Activated CD8-positive, alpha-beta T cell treated with anti-CD3 and anti-CD28 coated beads, Interleukin-2, amount 10 ng/mL, durations not matched to agents 7 days and 5 days (primary cell): ENCODE measurements around the gene NCK2. TPM values are rescaled to one million over a fixed set of nuclear protein-coding genes. Genes with fewer than 3 reads are reported as not detected.
A peak's percentile ranks its signal among the peaks of the same experiment; 100 is the strongest.

Experiments used
- ATAC-seq: fragments of 150-1000 bp; cut with Tn5 transposase; one replicate; pipeline ENCODE4 v1.10.0; 2021; ENCODE audit warnings: moderate library complexity
- CTCF ChIA-PET: fragments of 350-600 bp; sonication (Branson Sonifier 250); formaldehyde crosslinking; loops from one replicate; lab custom pipeline; 2021; ENCODE audit warnings: antibody characterized with exemption; lab: Charles Lee
- POLR2A ChIA-PET: fragments of 350-600 bp; sonication (Branson Sonifier 250); formaldehyde crosslinking; loops from one replicate; lab custom pipeline; 2021; ENCODE audit warnings: antibody characterized with exemption; lab: Charles Lee
- DNase-seq: peaks from one replicate; pipeline ENCODE4 v3.0.0-alpha.2; 2020
- H3K27ac Mint-ChIP-seq: one replicate; pipeline ENCODE4 v1.8.0; 2021; ENCODE audit warnings: mild to moderate bottlenecking, mixed read lengths
- H3K27me3 Mint-ChIP-seq: one replicate; pipeline ENCODE4 v1.8.0; 2021; ENCODE audit warnings: low read depth, mixed read lengths
- H3K36me3 Mint-ChIP-seq: one replicate; pipeline ENCODE4 v1.8.0; 2021; ENCODE audit warnings: low read depth, mixed read lengths
- H3K4me1 Mint-ChIP-seq: one replicate; pipeline ENCODE4 v1.8.0; 2021; ENCODE audit warnings: low read depth, mixed read lengths
- H3K4me3 Mint-ChIP-seq: one replicate; pipeline ENCODE4 v1.8.0; 2021; ENCODE audit warnings: mild to moderate bottlenecking, mixed read lengths
- H3K9me3 Mint-ChIP-seq: one replicate; pipeline ENCODE4 v1.8.0; 2022; ENCODE audit warnings: mixed read lengths; ENCODE audit not compliant: insufficient read depth
- total RNA-seq, 2 experiments: library from RNA; stranded (reverse); gene quantifications; one replicate each; pipeline ENCODE4 v1.2.3, GENCODE V29; 2021

NCK2 gene
- total RNA-seq, 2 experiments from 2014 or later: 60.7 to 61.3 TPM

- ChIA-PET CTCF (interaction anchor here (3.8 to 4.6 kb wide), 2 partner anchors 13 to 20 kb away, joined by 19 to 25 read pairs; no protein-coding TSS in a partner anchor), POLR2A (interaction anchor here (1.6 to 2.2 kb wide), 2 partner anchors 12 kb away, joined by 4 to 13 read pairs; no protein-coding TSS in a partner anchor)
- no peaks in the 10 kb centered on the region for H3K9me3 Mint-ChIP-seq
- H3K27me3 Mint-ChIP-seq: no peaks in the 10 kb centered on the region
- no peak overlapping the region for H3K4me3 Mint-ChIP-seq
- H3K4me1 Mint-ChIP-seq: peaks cover 95% of the 10 kb centered on the region
- peaks cover 60% of the 10 kb centered on the region for H3K36me3 Mint-ChIP-seq
- DNase-seq (no peak), ATAC-seq (no peak)
- H3K27ac Mint-ChIP-seq: peak overlapping the region; percentile 97
Measured at GRCh38 chr2:105801961-105802360, 57.2 kb downstream of the NCK2 start.

GRCh38 chr2:105802587-105802986, 57.9 kb downstream of the NCK2 start:
- H3K36me3 Mint-ChIP-seq: peaks cover 63% of the 10 kb centered on the region
- no peaks in the 10 kb centered on the region for H3K9me3 Mint-ChIP-seq
- peak overlapping the region; percentile 97 for H3K27ac Mint-ChIP-seq
- ChIA-PET CTCF (interaction anchor here (0.6 to 3.8 kb wide), 10 partner anchors 11 to 292 kb away, joined by 3 to 25 read pairs (median 4); no protein-coding TSS in a partner anchor), POLR2A (interaction anchor here (1.2 to 2.3 kb wide), 4 partner anchors 11 to 56 kb away, joined by 4 to 13 read pairs (median 6); no protein-coding TSS in a partner anchor)
- no peaks in the 10 kb centered on the region for H3K27me3 Mint-ChIP-seq
- ATAC-seq (peak; percentile 43), DNase-seq (peak; percentile 42)
- H3K4me3 Mint-ChIP-seq: peak overlapping the region; percentile 31
- peaks cover 92% of the 10 kb centered on the region for H3K4me1 Mint-ChIP-seq

GRCh38 chr2:105803337-105803736, 58.6 kb downstream of the NCK2 start:
- ATAC-seq: no peak
- CTCF ChIA-PET: interaction anchor here (0.6 to 3.8 kb wide), 13 partner anchors 10 to 291 kb away, joined by 3 to 25 read pairs (median 3); no protein-coding TSS in a partner anchor
- H3K27ac Mint-ChIP-seq: peak overlapping the region; percentile 71
- no peak overlapping the region for H3K4me3 Mint-ChIP-seq
- H3K27me3 Mint-ChIP-seq: no peaks in the 10 kb centered on the region
- no peak for DNase-seq
- peaks cover 91% of the 10 kb centered on the region for H3K4me1 Mint-ChIP-seq
- POLR2A ChIA-PET: interaction anchor here (0.5 to 2.3 kb wide), 7 partner anchors 9 to 57 kb away, joined by 3 to 13 read pairs (median 4); no protein-coding TSS in a partner anchor
- H3K36me3 Mint-ChIP-seq: peaks cover 61% of the 10 kb centered on the region
- no peaks in the 10 kb centered on the region for H3K9me3 Mint-ChIP-seq

- Mint-ChIP-seq H3K4me3 (no peak overlapping the region), H3K27ac (peak overlapping the region; percentile 71), H3K4me1 (peaks cover 91% of the 10 kb centered on the region), H3K9me3 (no peaks in the 10 kb centered on the region), H3K27me3 (no peaks in the 10 kb centered on the region), H3K36me3 (peaks cover 66% of the 10 kb centered on the region)
- DNase-seq (no peak), ATAC-seq (no peak)
- POLR2A ChIA-PET: interaction anchor here (0.5 to 2.3 kb wide), 7 partner anchors 8 to 57 kb away, joined by 3 to 13 read pairs (median 4); no protein-coding TSS in a partner anchor
- CTCF ChIA-PET: interaction anchor here (0.7 to 3.8 kb wide), 13 partner anchors 9 to 291 kb away, joined by 3 to 25 read pairs (median 4); no protein-coding TSS in a partner anchor
Measured at GRCh38 chr2:105803773-105804172, 59.1 kb downstream of the NCK2 start.

GRCh38 chr2:105804266-105804665, 59.6 kb downstream of the NCK2 start:
- ChIA-PET CTCF (interaction anchor here (1.1 to 3.8 kb wide), 5 partner anchors 16 to 228 kb away, joined by 3 to 25 read pairs (median 7); no protein-coding TSS in a partner anchor), POLR2A (interaction anchor here (0.8 to 2.3 kb wide), 3 partner anchors 18 to 58 kb away, joined by 3 to 13 read pairs (median 7); no protein-coding TSS in a partner anchor)
- DNase-seq: no peak
- no peaks in the 10 kb centered on the region for H3K9me3 Mint-ChIP-seq
- H3K27me3 Mint-ChIP-seq: no peaks in the 10 kb centered on the region
- ATAC-seq: no peak
- H3K4me3 Mint-ChIP-seq: no peak overlapping the region
- H3K4me1 Mint-ChIP-seq: peaks cover 91% of the 10 kb centered on the region
- peaks cover 67% of the 10 kb centered on the region for H3K36me3 Mint-ChIP-seq
- H3K27ac Mint-ChIP-seq: peak overlapping the region; percentile 71

- ATAC-seq: no peak
- Mint-ChIP-seq H3K36me3 (peaks cover 54% of the 10 kb centered on the region), H3K4me1 (peaks cover 86% of the 10 kb centered on the region), H3K4me3 (no peak overlapping the region), H3K27me3 (no peaks in the 10 kb centered on the region), H3K27ac (no peak overlapping the region), H3K9me3 (no peaks in the 10 kb centered on the region)
- DNase-seq: no peak
- ChIA-PET POLR2A (interaction anchor here (0.7 kb wide), 1 partner anchor 16 kb away, joined by 3 read pairs; no protein-coding TSS in a partner anchor), CTCF (interaction anchor here (2.3 kb wide), 1 partner anchor 14 kb away, joined by 9 read pairs; no protein-coding TSS in a partner anchor)
Measured at GRCh38 chr2:105806996-105807395, 62.3 kb downstream of the NCK2 start.

- peaks cover 44% of the 10 kb centered on the region for H3K36me3 Mint-ChIP-seq
- ChIA-PET POLR2A (no interaction called here), CTCF (interaction anchor here (1.0 to 2.3 kb wide), 3 partner anchors 11 to 18 kb away, joined by 3 to 9 read pairs (median 4); no protein-coding TSS in a partner anchor)
- H3K4me1 Mint-ChIP-seq: peaks cover 86% of the 10 kb centered on the region
- H3K9me3 Mint-ChIP-seq: no peaks in the 10 kb centered on the region
- DNase-seq (no peak), ATAC-seq (no peak)
- H3K4me3 Mint-ChIP-seq: no peak overlapping the region
- no peaks in the 10 kb centered on the region for H3K27me3 Mint-ChIP-seq
- peak overlapping the region; percentile 45 for H3K27ac Mint-ChIP-seq
Measured at GRCh38 chr2:105808423-105809096, 63.8 kb downstream of the NCK2 start.

GRCh38 chr2:105809097-105809473, 64.4 kb downstream of the NCK2 start:
- no peak overlapping the region for H3K4me3 Mint-ChIP-seq
- no peaks in the 10 kb centered on the region for H3K9me3 Mint-ChIP-seq
- no peak for ATAC-seq
- no peak for DNase-seq
- H3K27me3 Mint-ChIP-seq: no peaks in the 10 kb centered on the region
- H3K4me1 Mint-ChIP-seq: peaks cover 86% of the 10 kb centered on the region
- peaks cover 44% of the 10 kb centered on the region for H3K36me3 Mint-ChIP-seq
- POLR2A ChIA-PET: no interaction called here
- CTCF ChIA-PET: interaction anchor here (1.4 to 2.3 kb wide), 2 partner anchors 11 to 12 kb away, joined by 4 to 9 read pairs; no protein-coding TSS in a partner anchor
- peak overlapping the region; percentile 45 for H3K27ac Mint-ChIP-seq

GRCh38 chr2:105809723-105810122, 65.0 kb downstream of the NCK2 start:
- no peak for DNase-seq
- POLR2A ChIA-PET: no interaction called here
- peak overlapping the region; percentile 22 for H3K27ac Mint-ChIP-seq
- H3K36me3 Mint-ChIP-seq: peaks cover 45% of the 10 kb centered on the region
- H3K9me3 Mint-ChIP-seq: no peaks in the 10 kb centered on the region
- no peak for ATAC-seq
- peaks cover 79% of the 10 kb centered on the region for H3K4me1 Mint-ChIP-seq
- CTCF ChIA-PET: no interaction called here
- H3K27me3 Mint-ChIP-seq: no peaks in the 10 kb centered on the region
- H3K4me3 Mint-ChIP-seq: no peak overlapping the region

- Mint-ChIP-seq H3K4me3 (no peak overlapping the region), H3K27me3 (no peaks in the 10 kb centered on the region)
Measured at GRCh38 chr2:105812180-105813044, 67.7 kb downstream of the NCK2 start.

GRCh38 chr2:105813045-105813315, 68.3 kb downstream of the NCK2 start:
- H3K36me3 Mint-ChIP-seq: peaks cover 51% of the 10 kb centered on the region
- POLR2A ChIA-PET: no interaction called here

More at GRCh38 chr2:105812180-105813044, 67.7 kb downstream of the NCK2 start:
- Mint-ChIP-seq H3K36me3 (peaks cover 45% of the 10 kb centered on the region), H3K9me3 (no peaks in the 10 kb centered on the region), H3K4me1 (peaks cover 72% of the 10 kb centered on the region), H3K27ac (no peak overlapping the region)
- POLR2A ChIA-PET: interaction anchor here (1.0 to 1.2 kb wide), 3 partner anchors 9 to 22 kb away, joined by 3 read pairs; no protein-coding TSS in a partner anchor
- CTCF ChIA-PET: interaction anchor here (1.1 to 1.9 kb wide), 4 partner anchors 9 to 16 kb away, joined by 4 to 6 read pairs (median 4); no protein-coding TSS in a partner anchor
- ATAC-seq: no peak
- DNase-seq: no peak

More at GRCh38 chr2:105813045-105813315, 68.3 kb downstream of the NCK2 start:
- Mint-ChIP-seq H3K4me1 (peaks cover 74% of the 10 kb centered on the region), H3K4me3 (no peak overlapping the region), H3K9me3 (no peaks in the 10 kb centered on the region), H3K27me3 (no peaks in the 10 kb centered on the region), H3K27ac (no peak overlapping the region)
- ATAC-seq (no peak), DNase-seq (no peak)
- CTCF ChIA-PET: interaction anchor here (1.1 to 1.9 kb wide), 4 partner anchors 8 to 15 kb away, joined by 4 to 6 read pairs (median 4); no protein-coding TSS in a partner anchor
